MM.1S (cell line): ENCODE data around the gene E2F7.

Experiments used
- DNase-seq: peaks from one replicate; pipeline ENCODE4 v3.0.0-alpha.2; 2015
- H2AFZ ChIP-seq: fragments of 300-600 bp; sonication (generic); 2 replicates; pipeline ENCODE4 v1.6.0; 2016; ENCODE audit warnings: antibody characterized with exemption, low read length
- H3F3A ChIP-seq: fragments of 300-600 bp; sonication (generic); 2 replicates; pipeline ENCODE4 v1.6.1; 2016; ENCODE audit warnings: mild to moderate bottlenecking, antibody characterized with exemption, low read length, moderate library complexity, mixed read lengths; ENCODE audit not compliant: insufficient read depth
- H3K27ac ChIP-seq: fragments of 300-600 bp; sonication (generic); 2 replicates; pipeline ENCODE4 v1.5.1; 2016; ENCODE audit warnings: mild to moderate bottlenecking, low read length
- H3K27me3 ChIP-seq: fragments of 300-600 bp; sonication (generic); replicated peaks from 2 replicates; pipeline ENCODE4 v1.6.0; 2016; ENCODE audit warnings: low read length; ENCODE audit not compliant: insufficient read depth
- H3K36me3 ChIP-seq: fragments of 300-600 bp; sonication (generic); replicated peaks from 2 replicates; pipeline ENCODE4 v1.6.1; 2016; ENCODE audit warnings: mild to moderate bottlenecking, low read length, mixed read lengths; ENCODE audit not compliant: insufficient read depth
- H3K4me1 ChIP-seq: fragments of 300-600 bp; sonication (generic); 2 replicates; pipeline ENCODE4 v1.6.1; 2016; ENCODE audit warnings: low read length, mixed read lengths
- H3K4me2 ChIP-seq: fragments of 300-600 bp; sonication (generic); 2 replicates; pipeline ENCODE4 v1.6.0; 2016; ENCODE audit warnings: low read depth, low read length
- H3K4me3 ChIP-seq: fragments of 300-600 bp; sonication (generic); 2 replicates; pipeline ENCODE4 v1.5.1; 2016; ENCODE audit warnings: low read length, mixed read lengths
- H3K79me2 ChIP-seq: fragments of 300-600 bp; sonication (generic); 2 replicates; pipeline ENCODE4 v1.6.1; 2016; ENCODE audit warnings: mixed run types, low read length, mixed read lengths
- H3K9ac ChIP-seq: fragments of 300-600 bp; sonication (generic); 2 replicates; pipeline ENCODE4 v1.6.1; 2016; ENCODE audit warnings: low read length, mixed read lengths
- H3K9me2 ChIP-seq: fragments of 300-600 bp; sonication (generic); replicated peaks from 2 replicates; pipeline ENCODE4 v1.6.1; 2016; ENCODE audit warnings: mild to moderate bottlenecking, low read length, mixed read lengths; ENCODE audit not compliant: insufficient read depth
- H3K9me3 ChIP-seq: fragments of 300-600 bp; sonication (generic); replicated peaks from 2 replicates; pipeline ENCODE4 v1.6.1; 2016; ENCODE audit warnings: mild to moderate bottlenecking, low read length, mixed read lengths; ENCODE audit not compliant: insufficient read depth
- H4K20me1 ChIP-seq: fragments of 300-600 bp; sonication (generic); 2 replicates; pipeline ENCODE4 v1.6.1; 2016; ENCODE audit warnings: mild to moderate bottlenecking, low read length, moderate library complexity, mixed read lengths; ENCODE audit not compliant: insufficient read depth
- EZH2 ChIP-seq: fragments of 300-600 bp; sonication (generic); optimal IDR thresholded peaks from 2 replicates; pipeline ENCODE3; 2017; ENCODE audit warnings: low read depth, mild to moderate bottlenecking, antibody characterized with exemption, low read length, mixed read lengths
- EZH2phosphoT487 ChIP-seq: fragments of 300-600 bp; sonication (generic); IDR thresholded peaks from 2 replicates; pipeline ENCODE4 v1.6.1; 2018; ENCODE audit warnings: antibody characterized with exemption, low read length
- TF ChIP-seq, protein P1 (sequence below): fragments of 300-600 bp; sonication (generic); IDR thresholded peaks from 2 replicates; pipeline ENCODE4 v1.5.1; 2016; ENCODE audit warnings: antibody characterized with exemption, low read length, mixed read lengths

Gene E2F7

DNA sequence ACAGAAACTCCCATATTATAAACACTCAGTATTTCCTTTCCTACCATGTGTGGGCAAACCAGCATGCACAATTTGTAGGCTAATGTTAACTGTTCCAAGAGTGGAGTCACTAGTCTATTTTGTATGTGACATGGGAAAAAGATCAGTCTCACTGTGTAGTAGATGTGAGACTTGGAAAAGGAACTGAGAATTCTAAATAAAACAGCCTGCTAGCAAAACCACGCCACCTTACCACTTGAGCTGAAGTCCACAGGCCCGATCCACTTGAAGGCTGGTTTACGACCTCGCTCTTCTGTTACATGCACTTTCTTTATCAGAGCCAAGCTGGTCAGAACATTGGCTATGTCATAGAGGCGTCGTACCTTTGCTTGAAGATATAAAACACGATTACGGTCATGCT is 22.5 kb downstream of the E2F7 start:
- no peak for DNase-seq
- no peaks in the 10 kb centered on the region for H3K27me3 ChIP-seq
- no peak overlapping the region for H3K27ac ChIP-seq
- no peak overlapping the region for H3K9ac ChIP-seq
- H3F3A ChIP-seq = no peaks in the 10 kb centered on the region
- H3K4me1 ChIP-seq = peaks cover 17% of the 10 kb centered on the region
- H3K9me3 ChIP-seq = no peaks in the 10 kb centered on the region
- H3K79me2 ChIP-seq = peaks cover 25% of the 10 kb centered on the region
- H2AFZ ChIP-seq = no peak overlapping the region
- H4K20me1 ChIP-seq = no peaks in the 10 kb centered on the region
- no peaks in the 10 kb centered on the region for H3K9me2 ChIP-seq
- H3K36me3 ChIP-seq = peaks cover 34% of the 10 kb centered on the region
- H3K4me3 ChIP-seq = no peak overlapping the region
- TF ChIP-seq EZH2phosphoT487 (no peak), EZH2 (no peak)
- TF ChIP-seq, protein P1, sequence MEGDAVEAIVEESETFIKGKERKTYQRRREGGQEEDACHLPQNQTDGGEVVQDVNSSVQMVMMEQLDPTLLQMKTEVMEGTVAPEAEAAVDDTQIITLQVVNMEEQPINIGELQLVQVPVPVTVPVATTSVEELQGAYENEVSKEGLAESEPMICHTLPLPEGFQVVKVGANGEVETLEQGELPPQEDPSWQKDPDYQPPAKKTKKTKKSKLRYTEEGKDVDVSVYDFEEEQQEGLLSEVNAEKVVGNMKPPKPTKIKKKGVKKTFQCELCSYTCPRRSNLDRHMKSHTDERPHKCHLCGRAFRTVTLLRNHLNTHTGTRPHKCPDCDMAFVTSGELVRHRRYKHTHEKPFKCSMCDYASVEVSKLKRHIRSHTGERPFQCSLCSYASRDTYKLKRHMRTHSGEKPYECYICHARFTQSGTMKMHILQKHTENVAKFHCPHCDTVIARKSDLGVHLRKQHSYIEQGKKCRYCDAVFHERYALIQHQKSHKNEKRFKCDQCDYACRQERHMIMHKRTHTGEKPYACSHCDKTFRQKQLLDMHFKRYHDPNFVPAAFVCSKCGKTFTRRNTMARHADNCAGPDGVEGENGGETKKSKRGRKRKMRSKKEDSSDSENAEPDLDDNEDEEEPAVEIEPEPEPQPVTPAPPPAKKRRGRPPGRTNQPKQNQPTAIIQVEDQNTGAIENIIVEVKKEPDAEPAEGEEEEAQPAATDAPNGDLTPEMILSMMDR = no peak
- no peak overlapping the region for H3K4me2 ChIP-seq

DNA sequence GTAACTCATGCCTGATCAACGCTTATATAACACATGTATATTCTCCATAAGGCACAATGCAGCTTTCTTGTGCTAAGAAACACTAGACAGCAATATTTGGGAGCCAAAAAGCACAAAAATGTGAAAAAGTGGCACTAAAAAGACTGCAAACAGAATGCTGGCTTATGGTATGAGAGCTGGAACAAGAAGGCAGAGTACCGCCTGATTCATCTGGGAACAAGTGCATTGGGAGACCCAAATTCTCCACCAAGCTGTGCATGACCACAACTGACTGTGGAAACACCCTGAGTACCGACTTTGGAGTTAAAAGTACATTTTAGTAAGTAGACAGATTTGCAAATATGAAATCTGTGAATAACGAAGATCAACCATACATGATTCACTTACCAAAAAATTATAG is 25.1 kb downstream of the E2F7 start:
- H3K36me3 ChIP-seq = peaks cover 20% of the 10 kb centered on the region
- DNase-seq = no peak
- H3K4me3 ChIP-seq = no peak overlapping the region
- no peak overlapping the region for H2AFZ ChIP-seq
- H3K27ac ChIP-seq = no peak overlapping the region
- no peak overlapping the region for H3K9ac ChIP-seq
- no peaks in the 10 kb centered on the region for H3K9me3 ChIP-seq
- no peaks in the 10 kb centered on the region for H4K20me1 ChIP-seq
- TF ChIP-seq EZH2 (no peak), EZH2phosphoT487 (no peak)
- TF ChIP-seq, protein P1 = no peak
- H3K27me3 ChIP-seq = no peaks in the 10 kb centered on the region
- no peaks in the 10 kb centered on the region for H3K9me2 ChIP-seq
- no peaks in the 10 kb centered on the region for H3F3A ChIP-seq
- H3K4me2 ChIP-seq = no peak overlapping the region
- peaks cover 28% of the 10 kb centered on the region for H3K79me2 ChIP-seq
- H3K4me1 ChIP-seq = peaks cover 17% of the 10 kb centered on the region

GRCh38 chr12:77035226-77035625 is 30.1 kb downstream of the E2F7 start:
- H3K9ac ChIP-seq = no peak overlapping the region
- peaks cover 21% of the 10 kb centered on the region for H3K79me2 ChIP-seq
- TF ChIP-seq, protein P1 = no peak
- TF ChIP-seq EZH2 (no peak), EZH2phosphoT487 (no peak)
- no peak for DNase-seq
- H3K36me3 ChIP-seq = peaks cover 13% of the 10 kb centered on the region; the same call in 1 of the 2 replicates
- H2AFZ ChIP-seq = no peak overlapping the region
- H3K27ac ChIP-seq = no peak overlapping the region
- H3K9me2 ChIP-seq = no peaks in the 10 kb centered on the region
- no peaks in the 10 kb centered on the region for H3F3A ChIP-seq
- H3K4me1 ChIP-seq = no peaks in the 10 kb centered on the region
- H3K27me3 ChIP-seq = no peaks in the 10 kb centered on the region
- no peaks in the 10 kb centered on the region for H4K20me1 ChIP-seq
- H3K4me2 ChIP-seq = no peak overlapping the region
- no peaks in the 10 kb centered on the region for H3K9me3 ChIP-seq
- no peak overlapping the region for H3K4me3 ChIP-seq
